Heart right ventricle (tissue), 16 donors: Measurements from ENCODE around the gene KLHL25. TPM values are rescaled to one million over a fixed set of nuclear protein-coding genes. Genes with fewer than 3 reads are reported as not detected.
A peak's percentile ranks its signal among the peaks of the same experiment; 100 is the strongest.

Source experiments
- ATAC-seq, 8 donors: fragments of 200-7000 bp; cut with Tn5 transposase; one replicate each; pipeline ENCODE4 v1.9.1; 2020; ENCODE audit warnings: mild to moderate bottlenecking in 8 of 8, moderate library complexity in 8 of 8, moderate number of reproducible peaks in 1 of 8
- DNase-seq, 2 donors: peaks; one replicate each; pipeline ENCODE4 v3.0.0-alpha.2; 2020
- H3K27ac ChIP-seq, 10 donors: fragments of 200-600 bp; sonication (generic) in 2 of 10; one replicate each; pipeline versions ENCODE4 v1.5.0 to v1.8.0; 2020 to 2022; ENCODE audit warnings: mild to moderate bottlenecking in 3 of 10
- H3K27me3 ChIP-seq, 7 donors: fragments of 200-600 bp; one replicate each; pipeline ENCODE4 v1.8.0; 2021 to 2022; ENCODE audit warnings: mild to moderate bottlenecking in 2 of 7
- H3K36me3 ChIP-seq, 9 donors: fragments of 200-600 bp; sonication (generic) in 1 of 9; one replicate each; pipeline versions ENCODE4 v1.5.0 to v1.8.0; 2020 to 2022; ENCODE audit warnings: mild to moderate bottlenecking in 2 of 9
- H3K4me1 ChIP-seq, 9 donors: fragments of 200-600 bp; sonication (generic) in 1 of 9; one replicate each; pipeline versions ENCODE4 v1.5.0 to v1.8.0; 2020 to 2022; ENCODE audit warnings: mild to moderate bottlenecking in 4 of 9
- H3K4me3 ChIP-seq, 10 donors: fragments of 200-600 bp; sonication (generic) in 2 of 10; one replicate each; pipeline versions ENCODE4 v1.5.0 to v1.8.0; 2020 to 2022; ENCODE audit warnings: mild to moderate bottlenecking in 7 of 10, moderate library complexity in 2 of 10
- H3K9me3 ChIP-seq, 11 donors: fragments of 200-600 bp in 10 of 11; sonication (generic) in 2 of 11; one replicate each; pipeline versions ENCODE4 v1.5.0 to v1.8.0; 2013 to 2022; ENCODE audit warnings: mild to moderate bottlenecking in 2 of 11, control low read depth in 1 of 11, moderate library complexity in 1 of 11
- CTCF ChIP-seq, 9 donors: fragments of 200-600 bp; sonication (generic) in 2 of 9; IDR thresholded peaks; one replicate each; pipeline versions ENCODE4 v1.5.0 to v1.8.0; 2021 to 2022; ENCODE audit warnings: antibody characterized with exemption in 9 of 9, mild to moderate bottlenecking in 5 of 9, moderate library complexity in 1 of 9
- WGBS, 2 donors: extraction: QIAGEN DNeasy Blood & Tissue Kit; methylation state at CpG; one replicate each; pipeline ENCODE4 v1.1.7; 2013; ENCODE audit warnings: inconsistent platforms in 1 of 2; 5-methylcytosine and 5-hydroxymethylcytosine counted together
- intact Hi-C, 10 donors: fragments of 100-400 bp; cut with DNase I; formaldehyde crosslinking; loops; one replicate each; pipeline versions ENCODE4 v1.11.1 to v1.14.2; 2022
- polyA plus RNA-seq, 2 donors: library from polyadenylated mRNA; stranded (reverse); fragments of 200-250 nt; gene quantifications; one replicate each; pipeline ENCODE4 v1.2.3, GENCODE V29; 2013
- total RNA-seq, 10 donors: library from RNA; stranded (reverse); fragmentation: NEBNext Ultra II Directional in 3 of 10; extraction: Animal tissue kit (Norgen Biotek cat#: 25700) in 3 of 10; gene quantifications; one replicate each; pipeline versions ENCODE4 v1.2.1 to v1.2.4, GENCODE V29; 2021 to 2023
- donor health status: Arrhythmogenic right ventricular cardiomyopathy.
- donor health status: ischemic (EF 13 %, LVEDD 7.1; RV severe dilation, severe dysfunction).
- donor health status: healthy with polysubstance abuse.
- donor health status: DM: no; HTN: yes; CAD: no.
- donor health status: DM: no; HTN: no; CAD: no.
- donor health status: ischemic (EF 25% LVEDD 6.9; RV normal size, moderate dysfunction).
- donor health status: ischemic (EF 25% LVEDD 5.7; RV mildly dilated, moderate dysfunction).
- donor health status: healthy.
- donor health status: DM: yes; HTN: yes; CAD: no.
- donor health status: Ischemic cardiomyopathy.
- donor health status: ischemic (EF 35%, LVEDD 5.7; RV mildly dilated, moderate dysfunction).
- donor health status: nonischemic (EF 11% LVEDD 7.7; RV severe dilation, severe dysfunction).
- donor health status: DM: yes; HTN: yes; CAD: no.
- donor health status: PGD.
- donor health status: ischemic (EF 29% LVEDD 5.4; RV normal size, mild dysfunction).
- donor health status: nonischemic (EF 23%, LVEDD 6.1; RV moderate dilation, normal function).

The KLHL25 gene
- total and polyA plus RNA-seq, 12 donors = 1.9 to 9.2 (median 3.2) TPM

- Histone ChIP-seq H3K36me3 (peaks cover 0 to 14% (median 5%) of the 10 kb centered on the region in 9 donors), H3K27ac (no peak overlapping the region), H3K27me3 (no peaks in the 10 kb centered on the region), H3K9me3 (no peaks in the 10 kb centered on the region), H3K4me1 (peaks cover 22 to 87% (median 53%) of the 10 kb centered on the region in 9 donors), H3K4me3 (no peak overlapping the region)
- no peak for DNase-seq
- no peak for TF ChIP-seq CTCF (IDR thresholded peaks at IDR 0.05)
- WGBS, 2 donors = 95 to 97% methylated on average over 1 of the region's 1 CpG
- intact Hi-C loops = loop anchor here in 3 of 10 donors (5.0 kb wide), 3 partner anchors 34 to 44 kb away; partner anchors contain the start of gene KLHL25 (in 1 of the 3)
- no peak for ATAC-seq
Measured at GRCh38 chr15:85753261-85753660, 41.5 kb downstream of the KLHL25 start.

GRCh38 chr15:85752491-85752961 is 42.2 kb downstream of the KLHL25 start:
- Histone ChIP-seq H3K4me1 (peaks cover 22 to 87% (median 51%) of the 10 kb centered on the region in 9 donors), H3K9me3 (no peaks in the 10 kb centered on the region), H3K4me3 (no peak overlapping the region), H3K27ac (peak overlapping the region in 1 of 10 donors; percentile 15), H3K36me3 (peaks cover 0 to 22% (median 9%) of the 10 kb centered on the region in 9 donors), H3K27me3 (no peaks in the 10 kb centered on the region)
- no peak for DNase-seq
- no peak for TF ChIP-seq CTCF (IDR thresholded peaks at IDR 0.05)
- intact Hi-C loops = loop anchor here in 3 of 10 donors (5.0 kb wide), 3 partner anchors 35 to 45 kb away; partner anchors contain the start of gene KLHL25 (in 1 of the 3)
- no peak for ATAC-seq
- 39 to 48% methylated on average over 8 of the region's 8 CpGs for WGBS, 2 donors

- peak overlapping the region in 4 of 10 donors; percentile 14 to 85 (median 62) for H3K27ac ChIP-seq
Measured at GRCh38 chr15:85752124-85752475, 42.6 kb downstream of the KLHL25 start.

More at GRCh38 chr15:85752124-85752475, 42.6 kb downstream of the KLHL25 start:
- H3K4me1 ChIP-seq = peaks cover 22 to 86% (median 54%) of the 10 kb centered on the region in 9 donors
- TF ChIP-seq CTCF (IDR thresholded peaks at IDR 0.05) = no peak
- no peaks in the 10 kb centered on the region for H3K27me3 ChIP-seq
- DNase-seq (no peak), ATAC-seq (no peak)
- 68 to 75% methylated on average over 15 of the region's 15 CpGs for WGBS, 2 donors
- H3K9me3 ChIP-seq = no peaks in the 10 kb centered on the region
- peaks cover 0 to 26% (median 13%) of the 10 kb centered on the region in 9 donors for H3K36me3 ChIP-seq
- intact Hi-C loops = loop anchor here in 3 of 10 donors (5.0 kb wide), 3 partner anchors 35 to 45 kb away; partner anchors contain the start of gene KLHL25 (in 1 of the 3)
- no peak overlapping the region for H3K4me3 ChIP-seq
